ENCODE measurements around the gene TP73.

GRCh38 chr1:3661631-3662030, 9.3 kb downstream of the TP73 start:
- no peak for TF ChIP-seq FOXK2 (IDR thresholded peaks at IDR 0.05)
- no peak for TF ChIP-seq TARDBP (IDR thresholded peaks at IDR 0.05)
- no peak for TF ChIP-seq FOXA1 (IDR thresholded peaks at IDR 0.05)
- no peak for TF ChIP-seq NFRKB (IDR thresholded peaks at IDR 0.05)
- TF ChIP-seq FOXM1 (IDR thresholded peaks at IDR 0.05; ENCODE audit: borderline replicate concordance) = no peak
- no peak for TF ChIP-seq SUZ12 (IDR thresholded peaks at IDR 0.05)
- TF ChIP-seq SP1 (IDR thresholded peaks at IDR 0.05) = no peak
- TF ChIP-seq HDGF (IDR thresholded peaks at IDR 0.05; ENCODE audit: borderline replicate concordance) = no peak
- no peak for TF ChIP-seq ARNT (IDR thresholded peaks at IDR 0.05)
- TF ChIP-seq BHLHE40 (IDR thresholded peaks at IDR 0.05; ENCODE audit: borderline replicate concordance) = no peak
- TF ChIP-seq ELF4 (IDR thresholded peaks at IDR 0.05) = no peak

Measured in HEK293T (cell line).